Measurements from ENCODE around the gene MGRN1. TPM values are rescaled to one million over a fixed set of nuclear protein-coding genes. Genes with fewer than 3 reads are reported as not detected.

Gene MGRN1
- total and polyA plus RNA-seq, 2 experiments from 2014 or later: 14.0 to 26.4 TPM

GRCh38 chr16:4685292-4685691 lies 60.7 kb downstream of the MGRN1 start:
- H3K4me3 ChIP-seq: no peak overlapping the region
- H3K9me2 ChIP-seq (ENCODE audit: insufficient read depth): no peaks in the 10 kb centered on the region
- no peak overlapping the region for H2AFZ ChIP-seq
- H4K20me1 ChIP-seq (ENCODE audit: insufficient read depth): no peaks in the 10 kb centered on the region
- no peaks in the 10 kb centered on the region; the same call in 1 of the 2 replicates for H3K36me3 ChIP-seq (ENCODE audit: low read depth)
- no peak for DNase-seq
- H3K79me2 ChIP-seq (ENCODE audit: insufficient read depth): no peaks in the 10 kb centered on the region
- no peaks in the 10 kb centered on the region for H3K27me3 ChIP-seq (replicated peaks; ENCODE audit: insufficient read depth)
- TF ChIP-seq EZH2phosphoT487 (IDR thresholded peaks at IDR 0.05; ENCODE audit: insufficient read depth, low read depth) (no peak), EZH2 (IDR thresholded peaks at IDR 0.05; ENCODE audit: insufficient read depth, poor library complexity, severe bottlenecking) (no peak)
- H3K9ac ChIP-seq: no peak overlapping the region
- no peak overlapping the region for H3K4me2 ChIP-seq (ENCODE audit: unreplicated experiment)
- no peak overlapping the region for H3K27ac ChIP-seq
- 95 to 98% methylated on average over 13 of the region's 13 CpGs for WGBS, 2 experiments (ENCODE audit: low coverage in 1 of 2, low lambda C conversion rate in 2 of 2, missing lambda C conversion rate in 2 of 2)
- no peaks in the 10 kb centered on the region for H3K4me1 ChIP-seq (ENCODE audit: insufficient read depth)
- no peaks in the 10 kb centered on the region for H3F3A ChIP-seq (ENCODE audit: insufficient read depth)
- in situ Hi-C loops (cut with MboI): no loop called here
- H3K9me3 ChIP-seq (ENCODE audit: low read depth): no peaks in the 10 kb centered on the region

GRCh38 chr16:4685776-4686496 lies 61.3 kb downstream of the MGRN1 start:
- no peak overlapping the region for H3K27ac ChIP-seq
- no peaks in the 10 kb centered on the region for H3K4me1 ChIP-seq (ENCODE audit: insufficient read depth)
- no peaks in the 10 kb centered on the region; the same call in 1 of the 2 replicates for H3K36me3 ChIP-seq (ENCODE audit: low read depth)

GRCh38 chr16:4686497-4687210 lies 62.0 kb downstream of the MGRN1 start:
- DNase-seq: no peak
- no peaks in the 10 kb centered on the region for H3K27me3 ChIP-seq (replicated peaks; ENCODE audit: insufficient read depth)
- H2AFZ ChIP-seq: no peak overlapping the region
- no peaks in the 10 kb centered on the region for H3K9me2 ChIP-seq (ENCODE audit: insufficient read depth)
- no peaks in the 10 kb centered on the region for H3K4me1 ChIP-seq (ENCODE audit: insufficient read depth)
- H3K4me2 ChIP-seq (ENCODE audit: unreplicated experiment): no peak overlapping the region
- H3K27ac ChIP-seq: no peak overlapping the region
- in situ Hi-C loops (cut with MboI): no loop called here
- TF ChIP-seq EZH2 (IDR thresholded peaks at IDR 0.05; ENCODE audit: insufficient read depth, poor library complexity, severe bottlenecking) (no peak), EZH2phosphoT487 (IDR thresholded peaks at IDR 0.05; ENCODE audit: insufficient read depth, low read depth) (no peak)
- WGBS, 2 experiments (ENCODE audit: low coverage in 1 of 2, low lambda C conversion rate in 2 of 2, missing lambda C conversion rate in 2 of 2): 89 to 93% methylated on average over 24 to 26 of the region's 27 CpGs
- no peaks in the 10 kb centered on the region for H3F3A ChIP-seq (ENCODE audit: insufficient read depth)
- no peaks in the 10 kb centered on the region; the same call in 1 of the 2 replicates for H3K36me3 ChIP-seq (ENCODE audit: low read depth)
- H3K4me3 ChIP-seq: no peak overlapping the region
- H3K9ac ChIP-seq: no peak overlapping the region
- H3K9me3 ChIP-seq (ENCODE audit: low read depth): no peaks in the 10 kb centered on the region
- H4K20me1 ChIP-seq (ENCODE audit: insufficient read depth): no peaks in the 10 kb centered on the region
- no peaks in the 10 kb centered on the region for H3K79me2 ChIP-seq (ENCODE audit: insufficient read depth)

More at GRCh38 chr16:4685776-4686496, 61.3 kb downstream of the MGRN1 start:
- TF ChIP-seq EZH2phosphoT487 (IDR thresholded peaks at IDR 0.05; ENCODE audit: insufficient read depth, low read depth): no peak
- no peak for TF ChIP-seq EZH2 (IDR thresholded peaks at IDR 0.05; ENCODE audit: insufficient read depth, poor library complexity, severe bottlenecking)
- no peak overlapping the region for H3K4me2 ChIP-seq (ENCODE audit: unreplicated experiment)
- no peak for DNase-seq
- no peaks in the 10 kb centered on the region for H3K79me2 ChIP-seq (ENCODE audit: insufficient read depth)
- H3F3A ChIP-seq (ENCODE audit: insufficient read depth): no peaks in the 10 kb centered on the region
- no peak overlapping the region for H2AFZ ChIP-seq
- H3K27me3 ChIP-seq (replicated peaks; ENCODE audit: insufficient read depth): no peaks in the 10 kb centered on the region
- 97% methylated on average over 30 to 36 of the region's 38 CpGs for WGBS, 2 experiments (ENCODE audit: low coverage in 1 of 2, low lambda C conversion rate in 2 of 2, missing lambda C conversion rate in 2 of 2)
- in situ Hi-C loops (cut with MboI): no loop called here
- H3K9me3 ChIP-seq (ENCODE audit: low read depth): no peaks in the 10 kb centered on the region
- H3K4me3 ChIP-seq: no peak overlapping the region
- H4K20me1 ChIP-seq (ENCODE audit: insufficient read depth): no peaks in the 10 kb centered on the region
- no peaks in the 10 kb centered on the region for H3K9me2 ChIP-seq (ENCODE audit: insufficient read depth)
- no peak overlapping the region for H3K9ac ChIP-seq

- TF ChIP-seq EZH2 (IDR thresholded peaks at IDR 0.05; ENCODE audit: insufficient read depth, poor library complexity, severe bottlenecking): no peak
- no peak for TF ChIP-seq EZH2phosphoT487 (IDR thresholded peaks at IDR 0.05; ENCODE audit: insufficient read depth, low read depth)
- no peak for DNase-seq
- Histone ChIP-seq H4K20me1 (ENCODE audit: insufficient read depth) (no peaks in the 10 kb centered on the region), H3K4me2 (ENCODE audit: unreplicated experiment) (no peak overlapping the region), H3K27ac (no peak overlapping the region), H3K4me1 (ENCODE audit: insufficient read depth) (no peaks in the 10 kb centered on the region), H3K79me2 (ENCODE audit: insufficient read depth) (no peaks in the 10 kb centered on the region), H3F3A (ENCODE audit: insufficient read depth) (no peaks in the 10 kb centered on the region), H3K4me3 (no peak overlapping the region), H3K9me2 (ENCODE audit: insufficient read depth) (no peaks in the 10 kb centered on the region), H2AFZ (no peak overlapping the region), H3K9me3 (ENCODE audit: low read depth) (no peaks in the 10 kb centered on the region), H3K9ac (no peak overlapping the region), H3K36me3 (ENCODE audit: low read depth) (no peaks in the 10 kb centered on the region), H3K27me3 (replicated peaks; ENCODE audit: insufficient read depth) (no peaks in the 10 kb centered on the region)
- WGBS, 2 experiments (ENCODE audit: low coverage in 1 of 2, low lambda C conversion rate in 2 of 2, missing lambda C conversion rate in 2 of 2): 76 to 80% methylated on average over 5 to 7 of the region's 8 CpGs
- in situ Hi-C loops (cut with MboI): no loop called here
Measured at GRCh38 chr16:4687416-4687815, 62.8 kb downstream of the MGRN1 start.

Measured in GM23248 (cell line).